ENCODE results near the gene MYO1A.
A peak's percentile ranks its signal among the peaks of the same experiment; 100 is the strongest.

Gene MYO1A

DNA sequence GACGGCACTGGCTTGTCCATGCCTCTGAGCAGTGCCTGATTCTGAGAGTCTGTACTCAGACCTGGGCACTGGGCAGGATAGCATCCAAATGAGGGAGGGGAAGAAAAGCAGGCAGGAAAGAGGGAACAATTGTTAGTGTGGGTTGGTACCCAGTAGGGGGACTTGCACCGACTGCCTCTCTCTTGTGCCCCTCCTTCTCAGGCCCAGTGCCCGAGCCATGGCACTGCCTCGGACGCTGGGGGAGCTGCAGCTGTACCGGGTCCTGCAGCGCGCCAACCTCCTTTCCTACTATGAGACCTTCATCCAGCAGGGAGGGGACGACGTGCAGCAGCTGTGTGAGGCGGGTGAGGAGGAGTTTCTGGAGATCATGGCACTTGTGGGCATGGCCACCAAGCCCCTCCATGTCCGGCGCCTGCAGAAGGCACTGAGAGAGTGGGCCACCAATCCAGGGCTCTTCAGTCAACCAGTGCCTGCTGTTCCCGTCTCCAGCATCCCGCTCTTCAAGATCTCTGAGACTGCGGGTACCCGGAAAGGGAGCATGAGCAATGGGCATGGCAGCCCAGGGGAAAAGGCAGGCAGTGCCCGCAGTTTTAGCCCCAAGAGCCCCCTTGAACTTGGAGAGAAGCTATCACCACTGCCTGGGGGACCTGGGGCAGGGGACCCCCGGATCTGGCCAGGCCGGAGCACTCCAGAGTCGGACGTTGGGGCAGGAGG, 41.2 kb upstream of the MYO1A start:
- Mint-ChIP-seq H3K4me1 (ENCODE audit: low read depth) (peaks cover 83% of the 10 kb centered on the region), H3K27me3 (no peaks in the 10 kb centered on the region), H3K4me3 (peak overlapping the region; percentile 91), H3K36me3 (ENCODE audit: low read depth) (peaks cover 91% of the 10 kb centered on the region), H3K27ac (peak overlapping the region; percentile 99), H3K9me3 (no peaks in the 10 kb centered on the region)
- intact Hi-C loops (cut with micrococcal nuclease): no loop called here

DNA sequence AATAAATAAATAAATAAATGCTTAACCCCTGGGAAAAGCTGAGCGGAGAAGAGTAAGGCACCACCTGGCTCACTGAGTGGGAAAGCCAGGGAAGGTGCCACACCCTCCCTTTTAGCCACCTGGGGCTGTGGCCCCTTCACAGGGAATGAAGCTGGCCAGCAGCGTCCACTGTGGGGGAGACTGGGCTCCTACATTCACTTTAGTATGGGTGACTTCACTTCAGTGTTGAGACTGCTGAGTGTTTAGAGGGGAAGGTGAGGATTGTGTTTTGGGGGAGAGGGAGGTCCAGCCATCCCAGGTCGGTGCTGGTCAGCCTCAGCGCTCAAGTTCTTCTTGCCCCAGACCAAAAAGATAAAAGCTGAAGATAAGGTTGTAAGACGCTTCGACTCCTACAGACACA, 40.6 kb upstream of the MYO1A start:
- Mint-ChIP-seq H3K4me3 (peak overlapping the region; percentile 91), H3K27me3 (no peaks in the 10 kb centered on the region), H3K4me1 (ENCODE audit: low read depth) (peaks cover 83% of the 10 kb centered on the region), H3K27ac (peak overlapping the region; percentile 99), H3K9me3 (no peaks in the 10 kb centered on the region), H3K36me3 (ENCODE audit: low read depth) (peaks cover 85% of the 10 kb centered on the region)
- intact Hi-C loops (cut with micrococcal nuclease): no loop called here

DNA sequence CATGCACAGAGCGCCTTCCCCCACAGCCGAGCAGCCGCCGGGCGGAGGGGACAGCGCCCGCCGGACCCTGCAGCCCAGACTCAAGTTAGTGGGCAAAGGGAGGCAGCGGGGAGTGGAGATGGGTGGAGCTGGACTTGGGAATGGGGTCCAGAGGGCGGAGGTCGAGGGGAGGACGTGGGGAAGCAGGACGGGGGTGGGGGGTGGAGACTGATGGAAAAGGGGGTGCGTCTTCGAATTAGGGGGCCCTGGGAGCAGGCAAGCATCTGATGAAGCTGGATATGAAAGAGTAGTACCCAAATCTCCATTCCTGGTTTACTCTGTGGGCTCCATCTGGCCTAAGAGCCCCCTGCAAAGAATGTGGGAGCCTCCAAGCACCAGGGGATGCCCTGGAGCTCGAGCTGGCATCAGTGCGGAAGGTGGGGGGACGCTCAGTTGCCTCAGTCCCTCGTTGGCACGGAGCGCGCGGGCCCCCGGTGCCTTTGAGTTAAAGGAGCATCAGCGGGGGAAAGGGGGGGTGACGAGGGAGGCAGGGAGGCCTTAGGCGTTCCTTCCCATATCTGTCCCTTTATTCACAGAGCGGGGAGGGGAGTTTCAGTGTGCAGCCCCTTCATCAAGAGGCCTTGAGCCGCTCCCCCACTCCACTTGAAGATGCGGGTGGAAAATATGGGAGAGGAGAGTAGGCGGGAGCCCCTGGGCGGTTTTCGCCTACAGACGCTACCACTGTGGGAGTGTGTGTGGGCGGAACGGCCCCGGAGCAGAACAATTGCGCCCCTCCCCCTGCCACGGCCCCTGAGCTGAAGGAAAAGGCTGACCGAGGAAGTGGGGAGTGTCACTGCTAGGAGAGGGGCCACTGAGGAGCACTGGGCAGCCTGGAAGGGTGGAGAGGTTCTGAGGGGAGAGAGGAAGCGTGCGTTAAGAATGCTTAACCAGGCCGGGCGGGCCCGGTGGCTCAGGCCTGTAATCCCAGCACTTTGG, 39.6 kb upstream of the MYO1A start:
- peak overlapping the region; percentile 91 for H3K4me3 Mint-ChIP-seq
- H3K27me3 Mint-ChIP-seq: no peaks in the 10 kb centered on the region
- peaks cover 81% of the 10 kb centered on the region for H3K4me1 Mint-ChIP-seq (ENCODE audit: low read depth)
- intact Hi-C loops (cut with micrococcal nuclease): loop anchor here (10.0 kb wide), 1 partner anchor 455 kb away; the partner anchor contains the start of gene BAZ2A
- H3K9me3 Mint-ChIP-seq: no peaks in the 10 kb centered on the region
- peak overlapping the region; percentile 99 for H3K27ac Mint-ChIP-seq
- peaks cover 76% of the 10 kb centered on the region for H3K36me3 Mint-ChIP-seq (ENCODE audit: low read depth)

DNA sequence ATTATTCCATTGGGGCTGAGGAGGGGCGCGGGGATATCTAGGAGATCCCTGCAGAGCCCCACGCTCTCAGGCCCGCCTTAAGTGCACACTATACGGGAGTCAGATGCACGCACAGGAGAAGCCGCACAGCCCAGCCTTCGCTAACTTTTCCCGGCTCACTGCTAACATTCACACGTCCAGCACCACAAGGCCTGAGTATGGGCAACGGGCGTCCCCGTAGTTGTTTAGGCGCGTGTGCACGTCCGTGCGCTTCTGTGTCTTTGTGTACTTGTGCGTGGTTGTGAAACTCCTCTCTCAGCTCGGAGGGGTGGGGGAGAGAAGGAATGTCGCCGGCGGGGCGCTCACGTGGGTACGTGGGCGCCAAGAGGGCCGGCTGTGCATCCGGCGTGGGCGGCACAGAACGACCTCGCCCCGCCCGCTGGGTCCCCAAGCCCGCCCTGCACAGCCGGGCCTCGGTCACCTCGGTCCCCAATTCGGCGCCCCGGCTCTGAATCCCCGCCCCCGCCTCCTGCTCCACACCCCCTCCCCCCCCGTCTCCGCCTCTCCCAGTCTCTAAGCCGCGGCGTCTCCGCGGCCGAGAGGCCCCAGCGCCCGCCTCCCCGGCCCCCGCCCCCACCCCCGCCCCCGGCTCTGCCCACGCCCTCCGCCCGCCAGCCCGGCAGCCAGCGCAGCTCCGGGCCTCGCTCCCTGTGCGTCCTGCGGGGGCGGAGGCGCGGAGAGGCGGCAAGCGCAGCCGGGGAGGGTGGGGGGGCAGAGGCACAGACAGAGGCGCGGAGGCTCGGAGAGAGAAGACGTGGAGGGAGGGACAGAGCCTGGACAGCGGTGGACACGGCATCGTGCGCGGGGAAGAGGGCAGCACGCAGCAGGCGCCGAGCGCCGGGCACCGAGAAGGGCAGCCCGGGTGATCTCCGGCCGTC, 38.7 kb upstream of the MYO1A start, which contains the start of gene NAB2:
TSS of gene NAB2 (plus strand) at position 761 of the 917 bp plus-strand sequence. CDS start 158 bp downstream, outside the sequence.
- Mint-ChIP-seq H3K9me3 (no peaks in the 10 kb centered on the region), H3K27me3 (no peaks in the 10 kb centered on the region), H3K27ac (peak within 1 kb of the TSS; percentile 99), H3K36me3 (ENCODE audit: low read depth) (peaks cover 66% of the 10 kb centered on the region), H3K4me1 (ENCODE audit: low read depth) (peaks cover 71% of the 10 kb centered on the region), H3K4me3 (peak within 1 kb of the TSS; percentile 98)
- intact Hi-C loops (cut with micrococcal nuclease): loop anchor here (1.0 to 10.0 kb wide), 3 partner anchors 10 to 454 kb away; partner anchors contain the start of genes BAZ2A, NEMP1 and STAT6

DNA sequence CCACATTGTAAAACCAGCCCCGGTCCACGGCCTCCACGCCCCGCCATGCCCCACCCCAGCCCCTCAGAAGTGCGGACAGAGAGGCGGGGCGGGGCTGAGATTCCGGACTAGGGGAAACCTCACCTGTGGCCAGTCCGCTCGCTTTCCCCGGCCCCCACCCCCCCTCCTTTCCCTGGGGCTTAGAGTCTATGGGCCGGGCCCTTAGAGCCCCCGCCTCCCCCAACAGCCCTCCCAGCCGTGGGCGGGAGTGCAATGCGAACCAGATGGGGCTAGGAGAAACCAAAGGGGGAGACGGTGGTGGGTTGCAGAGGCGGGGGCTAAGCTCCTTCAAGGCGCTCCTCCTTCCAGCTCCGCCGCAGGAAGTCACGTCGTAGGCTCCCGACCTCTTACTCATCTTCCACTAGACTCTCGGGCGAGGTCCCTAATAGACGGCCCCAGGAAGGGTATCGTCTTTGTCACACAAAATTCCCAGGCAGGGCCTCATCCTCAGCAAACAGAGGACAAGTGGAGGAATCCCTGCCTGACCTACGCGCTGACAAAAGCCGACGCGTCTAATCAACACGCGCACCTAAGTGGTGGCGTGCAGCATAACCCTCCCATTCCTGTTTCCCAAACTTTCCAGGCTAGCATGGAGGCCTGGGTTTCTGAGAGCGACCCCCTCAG, 37.9 kb upstream of the MYO1A start:
- Mint-ChIP-seq H3K4me1 (ENCODE audit: low read depth) (peaks cover 63% of the 10 kb centered on the region), H3K4me3 (peak overlapping the region; percentile 98), H3K9me3 (no peaks in the 10 kb centered on the region), H3K36me3 (ENCODE audit: low read depth) (peaks cover 58% of the 10 kb centered on the region), H3K27ac (peak overlapping the region; percentile 99), H3K27me3 (no peaks in the 10 kb centered on the region)
- intact Hi-C loops (cut with micrococcal nuclease): loop anchor here (1.0 to 10.0 kb wide), 3 partner anchors 10 to 453 kb away; partner anchors contain the start of genes BAZ2A, NEMP1 and STAT6

DNA sequence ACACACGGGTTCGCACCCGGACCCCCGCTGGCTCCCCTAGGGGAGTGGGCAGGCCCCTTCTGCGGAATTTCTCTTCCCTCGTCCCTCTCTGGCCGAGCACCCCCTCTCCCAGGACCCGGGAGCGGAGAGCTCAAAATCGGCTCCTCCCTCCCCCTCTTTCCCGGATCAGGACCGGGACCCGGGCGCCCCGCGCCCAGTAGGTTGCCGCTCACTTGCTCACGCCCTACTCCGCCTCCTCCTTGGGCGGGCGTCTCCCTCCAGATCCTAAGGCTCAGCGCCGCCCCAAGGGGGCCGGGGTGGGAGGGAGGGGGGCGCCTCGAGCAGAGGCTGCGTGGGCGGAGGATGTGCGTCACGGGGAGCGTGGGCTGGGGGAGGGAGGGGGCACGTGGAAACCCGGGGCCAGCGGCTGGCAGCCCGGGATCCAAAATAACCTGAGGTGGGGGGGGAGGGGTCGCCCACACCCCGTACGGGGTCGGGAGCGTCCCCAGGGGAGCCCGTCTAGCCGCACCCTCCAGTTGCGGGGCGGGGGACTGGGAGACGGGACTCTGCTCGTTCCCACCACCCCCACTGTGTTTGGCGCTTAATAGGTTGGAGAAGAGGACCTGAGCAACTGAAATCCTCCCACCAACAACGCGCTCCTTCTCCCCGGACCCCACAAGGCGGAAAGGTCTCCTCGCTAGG, 37.2 kb upstream of the MYO1A start:
- no peaks in the 10 kb centered on the region for H3K27me3 Mint-ChIP-seq
- H3K4me1 Mint-ChIP-seq (ENCODE audit: low read depth): peaks cover 57% of the 10 kb centered on the region
- H3K4me3 Mint-ChIP-seq: peak overlapping the region; percentile 98
- H3K36me3 Mint-ChIP-seq (ENCODE audit: low read depth): peaks cover 51% of the 10 kb centered on the region
- peak overlapping the region; percentile 99 for H3K27ac Mint-ChIP-seq
- intact Hi-C loops (cut with micrococcal nuclease): loop anchor here (10.0 kb wide), 1 partner anchor 452 kb away; the partner anchor contains the start of gene BAZ2A
- no peaks in the 10 kb centered on the region for H3K9me3 Mint-ChIP-seq

DNA sequence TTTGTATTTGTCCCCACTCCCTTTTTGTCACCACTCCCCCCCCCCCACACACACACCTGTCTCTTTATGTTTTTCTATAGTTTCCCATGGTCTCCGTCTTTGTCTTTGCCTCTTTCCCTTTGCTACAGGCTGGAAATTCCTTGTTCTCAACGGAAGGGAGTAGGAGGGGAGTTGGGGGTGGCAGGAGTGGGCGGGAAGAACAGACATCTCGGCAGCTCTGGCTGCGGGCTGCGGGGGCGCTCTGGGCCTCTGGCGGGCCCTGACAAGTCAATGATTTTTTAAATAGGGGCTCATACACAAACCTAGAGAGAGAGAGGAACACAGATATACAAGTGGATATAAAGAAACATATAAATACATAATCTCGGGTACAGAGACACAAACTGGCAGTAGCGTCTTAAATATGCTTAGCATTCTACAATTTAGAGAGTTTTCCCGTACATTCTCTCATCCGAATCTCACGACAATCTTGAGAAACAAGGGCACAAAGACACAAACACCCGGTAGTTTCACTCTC, 36.6 kb upstream of the MYO1A start:
- no peaks in the 10 kb centered on the region for H3K27me3 Mint-ChIP-seq
- H3K27ac Mint-ChIP-seq: peak overlapping the region; percentile 99
- no peaks in the 10 kb centered on the region for H3K9me3 Mint-ChIP-seq
- H3K4me3 Mint-ChIP-seq: peak overlapping the region; percentile 98
- H3K4me1 Mint-ChIP-seq (ENCODE audit: low read depth): peaks cover 51% of the 10 kb centered on the region
- H3K36me3 Mint-ChIP-seq (ENCODE audit: low read depth): peaks cover 45% of the 10 kb centered on the region
- intact Hi-C loops (cut with micrococcal nuclease): loop anchor here (10.0 kb wide), 1 partner anchor 452 kb away; the partner anchor contains the start of gene BAZ2A

DNA sequence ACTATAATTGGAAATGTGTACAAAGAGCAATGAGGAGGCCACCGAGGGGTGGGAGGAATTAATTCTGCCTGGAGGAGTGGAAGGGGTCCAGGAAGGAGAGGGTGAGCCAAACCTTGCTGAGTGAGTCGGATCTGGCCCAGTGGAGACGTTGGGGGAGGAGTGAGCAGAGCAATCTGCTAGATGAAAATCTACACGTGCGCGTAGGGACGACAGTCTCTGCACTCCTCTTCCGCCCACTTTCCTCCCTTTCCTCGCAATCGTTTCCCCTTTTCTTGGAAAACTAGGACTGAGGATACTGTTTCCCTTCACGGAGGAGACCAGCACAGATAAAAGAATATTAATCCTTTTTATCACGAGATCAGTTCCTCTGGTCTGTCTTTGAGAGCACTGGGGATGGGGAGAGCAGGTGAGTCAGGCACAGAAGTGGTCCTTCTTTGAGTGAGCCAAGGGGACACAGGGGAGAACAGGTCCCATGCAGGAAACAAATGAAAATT, 36.1 kb upstream of the MYO1A start:
- peak overlapping the region; percentile 98 for H3K4me3 Mint-ChIP-seq
- H3K27ac Mint-ChIP-seq: peak overlapping the region; percentile 99
- H3K36me3 Mint-ChIP-seq (ENCODE audit: low read depth): peaks cover 40% of the 10 kb centered on the region
- no peaks in the 10 kb centered on the region for H3K27me3 Mint-ChIP-seq
- no peaks in the 10 kb centered on the region for H3K9me3 Mint-ChIP-seq
- intact Hi-C loops (cut with micrococcal nuclease): loop anchor here (10.0 kb wide), 1 partner anchor 451 kb away; the partner anchor contains the start of gene BAZ2A
- peaks cover 46% of the 10 kb centered on the region for H3K4me1 Mint-ChIP-seq (ENCODE audit: low read depth)

DNA sequence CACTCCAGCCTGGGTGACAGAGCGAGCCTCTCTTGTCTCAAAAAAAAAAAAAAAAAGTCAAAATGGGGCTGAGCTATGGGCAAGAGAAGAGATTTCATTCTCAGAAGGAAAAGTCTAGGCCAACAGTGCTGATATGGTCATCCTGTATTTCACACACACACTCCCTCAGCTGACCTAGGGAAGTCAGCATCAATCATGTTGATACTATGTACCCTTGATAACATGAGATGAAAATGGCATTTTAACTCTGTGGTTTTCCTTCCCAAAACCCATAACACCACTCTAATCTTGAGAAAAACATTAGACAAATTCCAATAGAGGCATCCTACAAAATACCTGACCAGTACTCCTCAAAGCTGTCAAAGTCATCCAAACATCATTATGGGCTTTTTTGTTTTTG, 30.9 kb upstream of the MYO1A start:
- Mint-ChIP-seq H3K4me3 (no peak overlapping the region), H3K27me3 (no peaks in the 10 kb centered on the region), H3K27ac (peak overlapping the region; percentile 99), H3K36me3 (ENCODE audit: low read depth) (peaks cover 18% of the 10 kb centered on the region), H3K9me3 (no peaks in the 10 kb centered on the region), H3K4me1 (ENCODE audit: low read depth) (peaks cover 27% of the 10 kb centered on the region)
- intact Hi-C loops (cut with micrococcal nuclease): loop anchor here (10.0 kb wide), 1 partner anchor 446 kb away; the partner anchor contains the start of gene BAZ2A

DNA sequence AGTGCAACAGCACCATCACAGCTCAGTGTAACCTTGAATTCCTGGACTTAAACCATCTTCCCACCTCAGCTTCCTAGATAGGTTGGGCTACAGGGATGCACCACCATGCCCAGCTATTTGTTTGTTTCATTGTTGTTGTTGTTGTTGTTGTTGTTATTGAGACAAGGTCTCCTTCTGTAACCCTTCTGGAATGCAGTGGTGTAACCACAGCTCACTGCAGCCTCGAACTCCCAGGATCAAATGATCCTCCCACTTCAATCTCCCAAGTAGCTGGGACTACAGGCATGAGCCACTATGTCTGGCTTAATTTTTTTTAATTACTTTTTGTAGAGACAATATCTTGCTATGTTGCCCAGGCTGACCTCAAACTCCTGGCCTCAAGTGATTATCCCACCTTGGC, 29.9 kb upstream of the MYO1A start:
- Mint-ChIP-seq H3K4me1 (ENCODE audit: low read depth) (peaks cover 17% of the 10 kb centered on the region), H3K4me3 (no peak overlapping the region)

DNA sequence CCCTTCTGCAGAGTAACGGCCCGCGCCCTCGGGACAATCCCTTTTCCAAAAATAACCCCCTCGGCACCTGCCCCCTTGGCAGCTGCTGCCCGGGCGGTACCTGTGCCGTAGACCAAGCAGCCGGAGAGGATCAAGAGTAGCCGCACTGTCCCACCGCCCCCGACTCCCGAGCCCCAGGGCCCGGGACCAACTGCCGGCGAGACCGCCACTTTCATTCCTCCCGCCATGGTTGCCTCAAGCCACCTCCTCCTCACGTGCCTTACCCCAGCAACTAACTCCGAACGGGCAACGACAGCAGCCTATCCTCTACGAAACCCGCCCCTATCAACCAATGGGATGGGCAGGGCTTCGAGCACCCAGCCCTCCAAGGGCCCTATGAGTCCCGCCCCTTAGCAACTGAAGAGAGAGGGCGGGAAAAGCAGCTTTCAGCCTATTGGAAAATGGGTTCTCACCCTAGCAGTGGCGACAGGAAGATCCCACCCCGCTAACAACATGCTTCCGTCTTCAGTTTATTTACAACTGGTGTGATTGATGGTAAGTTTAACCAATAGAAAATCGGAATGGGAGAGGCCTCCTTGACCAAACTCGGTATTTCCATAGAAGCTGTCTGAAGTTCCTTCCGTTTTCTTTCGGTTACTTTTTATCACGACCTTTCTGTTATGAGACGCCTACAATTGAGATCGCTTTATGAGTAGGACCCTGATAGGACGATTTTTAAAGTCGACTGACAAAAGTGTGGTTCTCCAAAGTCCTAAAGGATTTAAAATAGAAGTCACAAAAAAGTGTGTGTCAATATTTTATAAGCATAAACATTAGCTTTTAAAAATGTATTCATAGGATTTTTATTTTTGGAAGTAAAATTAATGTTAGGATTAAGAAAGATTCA, 28.8 kb upstream of the MYO1A start, which contains the start of gene NEMP1:
TSS of gene NEMP1 (minus strand) at position 273 of the 886 bp plus-strand sequence. CDS start at position 227, 46 bp downstream.
- no peaks in the 10 kb centered on the region for H3K27me3 Mint-ChIP-seq
- peak within 1 kb of the TSS; percentile 100 for H3K4me3 Mint-ChIP-seq
- intact Hi-C loops (cut with micrococcal nuclease): loop anchor here (1.0 kb wide), 1 partner anchor 10 kb away; no protein-coding TSS in a partner anchor
- H3K4me1 Mint-ChIP-seq (ENCODE audit: low read depth): peaks cover 26% of the 10 kb centered on the region
- no peaks in the 10 kb centered on the region for H3K9me3 Mint-ChIP-seq
- peak within 1 kb of the TSS; percentile 99 for H3K27ac Mint-ChIP-seq
- H3K36me3 Mint-ChIP-seq (ENCODE audit: low read depth): peaks cover 32% of the 10 kb centered on the region

More for the DNA sequence above, 29.9 kb upstream of the MYO1A start:
- Mint-ChIP-seq H3K27me3 (no peaks in the 10 kb centered on the region), H3K27ac (peak overlapping the region; percentile 99), H3K36me3 (ENCODE audit: low read depth) (peaks cover 25% of the 10 kb centered on the region), H3K9me3 (no peaks in the 10 kb centered on the region)
- intact Hi-C loops (cut with micrococcal nuclease): loop anchor here (10.0 kb wide), 1 partner anchor 445 kb away; the partner anchor contains the start of gene BAZ2A
